Left colon (tissue), 2 donors: ENCODE results near the gene PEPD. TPM values are rescaled to one million over a fixed set of nuclear protein-coding genes. Genes with fewer than 3 reads are reported as not detected.

Source experiments
- ATAC-seq: fragments of 200-7000 bp; cut with Tn5 transposase; one replicate; pipeline ENCODE4 v1.9.1; 2020; ENCODE audit warnings: mild to moderate bottlenecking, moderate library complexity
- DNase-seq, 2 donors: peaks; one replicate each; pipeline ENCODE4 v3.0.0-alpha.2; 2020
- intact Hi-C, 2 donors: fragments of 100-400 bp; cut with DNase I in 1 of 2; cut with micrococcal nuclease in 1 of 2; formaldehyde crosslinking; loops; one replicate each; pipeline versions ENCODE4 v1.11.2 to v1.14.0; 2022; cut with DNase I, micrococcal nuclease
- total RNA-seq, 2 donors: library from RNA; stranded (reverse); fragmentation: NEBNext Ultra II Directional; extraction: Animal tissue kit (Norgen Biotek cat#: 25700); gene quantifications; one replicate each; pipeline ENCODE4 v1.2.1, GENCODE V29; 2021
- donor health status: DM: no; HTN: no; CAD: no.
- donor health status: DM: yes; HTN: yes; CAD: no.

The PEPD gene
- total RNA-seq, 2 donors from 2014 or later = 35.7 to 86.1 TPM

DNA sequence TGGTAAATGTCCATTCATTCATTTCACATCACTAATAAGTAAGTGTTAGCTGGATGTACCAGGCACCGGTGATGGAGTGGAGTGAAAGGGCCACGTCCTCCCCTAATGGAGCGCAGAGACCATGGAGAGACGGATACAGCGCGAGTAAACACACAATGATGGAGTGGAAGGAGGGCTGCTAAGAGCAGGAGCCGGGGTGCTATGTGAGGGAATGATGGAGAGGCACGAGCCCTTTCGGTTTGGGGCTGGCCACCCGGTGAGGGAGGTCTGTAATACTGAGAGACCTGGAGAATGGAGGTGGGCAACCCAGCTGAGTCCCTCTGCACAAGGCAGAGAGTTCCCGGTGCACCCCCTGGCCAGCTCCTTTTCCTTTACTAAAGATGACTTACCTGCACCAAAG is 53.7 kb downstream of the PEPD start:
- DNase-seq = no peak
- intact Hi-C loops = no loop called here
- no peak for ATAC-seq

DNA sequence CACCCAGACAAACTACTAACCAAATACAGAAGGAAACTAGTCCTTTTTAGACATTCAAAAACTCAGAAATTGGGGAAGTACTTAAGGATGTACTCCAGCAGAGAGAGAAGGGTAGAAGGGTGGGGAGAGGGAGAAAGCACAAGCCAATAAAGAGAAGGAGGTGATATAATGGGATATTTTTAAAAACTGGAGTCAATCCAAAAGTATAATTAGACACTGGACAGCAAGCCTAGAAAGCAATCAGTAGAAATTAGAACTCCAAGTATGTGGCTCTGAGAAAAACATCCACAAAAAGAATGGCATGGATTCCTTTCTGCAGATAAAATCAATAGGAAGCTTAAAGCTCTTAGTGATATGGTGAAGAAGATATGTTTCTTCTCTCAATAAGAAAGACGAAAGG is 55.8 kb downstream of the PEPD start:
- ATAC-seq (no peak), DNase-seq (no peak)
- intact Hi-C loops = no loop called here

DNA sequence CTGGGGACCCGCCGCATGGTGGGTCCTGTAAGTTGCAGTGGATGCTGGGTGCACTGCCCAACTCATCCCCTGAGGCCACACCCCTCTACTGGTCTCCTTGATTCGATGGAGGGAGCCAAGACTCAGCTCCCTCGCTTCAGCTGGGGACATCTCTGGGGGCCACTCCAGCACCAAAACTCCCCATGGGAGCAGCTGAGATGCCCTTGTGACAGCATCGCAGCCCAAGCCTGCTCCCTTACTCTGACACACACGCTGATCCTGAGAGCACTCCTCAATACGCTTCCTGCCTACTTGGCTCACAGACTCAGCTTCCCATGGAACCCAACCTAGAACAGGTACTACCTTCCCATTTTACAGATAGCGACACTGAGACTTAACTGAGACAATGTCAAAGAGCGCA is 56.2 kb downstream of the PEPD start:
- DNase-seq = peak in 1 of 2 donors; percentile 4
- intact Hi-C loops = no loop called here
- no peak for ATAC-seq

DNA sequence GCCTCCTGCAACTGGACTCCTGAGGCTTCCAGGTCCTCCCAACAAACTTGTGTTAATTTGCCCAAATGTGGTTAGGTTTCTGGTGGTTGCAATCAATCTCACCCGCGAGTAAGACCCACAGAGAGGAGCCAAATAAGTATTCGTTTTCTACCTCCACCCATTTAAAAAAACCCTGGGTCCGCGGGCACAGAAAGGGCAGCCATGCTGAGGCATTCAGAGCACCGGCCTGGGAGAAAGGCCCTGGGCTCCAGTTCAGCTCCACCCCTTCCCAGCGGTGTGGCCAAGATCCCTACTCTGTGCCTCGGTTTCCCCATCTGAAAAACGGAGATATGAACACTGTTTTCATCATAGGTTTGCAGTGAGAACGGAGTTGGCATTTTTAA is 56.9 kb downstream of the PEPD start:
- intact Hi-C loops = no loop called here
- no peak for DNase-seq
- ATAC-seq = no peak

DNA sequence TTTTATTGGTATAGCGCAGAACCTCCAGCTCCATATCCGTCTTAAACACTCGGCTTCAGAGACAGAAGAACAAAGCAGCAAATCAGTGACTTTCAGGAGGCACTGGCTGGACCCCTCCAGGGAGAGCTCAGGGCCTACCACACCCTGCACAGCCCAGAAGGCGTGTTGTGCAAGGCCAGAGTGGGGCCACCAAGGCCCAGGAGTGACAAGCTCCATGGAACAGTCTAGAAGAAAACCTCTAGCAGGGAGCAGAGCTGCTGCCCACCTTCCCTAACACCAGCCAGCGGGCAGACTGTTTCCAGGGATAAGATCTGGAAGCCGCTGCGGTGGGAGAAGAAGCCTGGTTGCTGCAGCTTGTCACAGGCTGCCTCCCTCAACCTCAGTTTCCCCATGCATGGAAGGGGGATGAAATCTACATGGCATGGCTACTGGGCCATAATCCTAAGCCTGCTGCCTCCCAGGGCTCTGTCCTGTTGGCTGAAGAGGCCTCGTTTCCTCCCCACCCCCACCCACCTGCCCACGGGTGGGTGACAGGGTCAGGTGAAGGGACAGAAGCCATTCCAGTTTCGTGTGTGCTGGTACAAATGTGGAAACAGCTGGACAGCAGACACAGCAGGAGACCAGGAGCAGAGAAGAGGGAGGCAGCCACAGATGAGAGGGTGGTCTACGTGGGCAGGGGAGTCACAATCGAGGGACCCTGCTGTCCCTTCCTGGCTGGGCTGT is 57.4 kb downstream of the PEPD start:
- intact Hi-C loops = no loop called here
- no peak for ATAC-seq

DNA sequence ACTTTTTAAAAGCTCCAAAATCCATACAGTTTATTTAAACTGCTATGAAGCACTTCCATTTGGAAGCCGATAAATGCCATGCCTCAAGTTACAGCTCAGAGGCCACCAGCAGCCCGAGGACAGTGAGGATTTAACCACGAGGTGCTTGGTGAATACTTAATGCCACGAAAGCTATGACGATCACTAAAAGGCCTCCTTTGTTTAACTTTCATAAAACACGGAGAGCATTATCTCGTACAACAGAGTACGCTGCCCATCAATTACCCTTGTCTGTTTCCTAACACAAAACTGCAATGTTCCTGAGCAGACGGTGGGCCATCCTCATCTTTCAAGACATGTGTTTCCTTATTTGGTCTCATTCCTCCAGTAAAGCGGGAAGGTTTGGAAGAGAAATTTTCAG is 58.4 kb downstream of the PEPD start:
- ATAC-seq = no peak
- intact Hi-C loops = no loop called here
- DNase-seq = no peak

More for the DNA sequence above, 57.4 kb downstream of the PEPD start:
- DNase-seq = peak in 1 of 2 donors; percentile 14

DNA sequence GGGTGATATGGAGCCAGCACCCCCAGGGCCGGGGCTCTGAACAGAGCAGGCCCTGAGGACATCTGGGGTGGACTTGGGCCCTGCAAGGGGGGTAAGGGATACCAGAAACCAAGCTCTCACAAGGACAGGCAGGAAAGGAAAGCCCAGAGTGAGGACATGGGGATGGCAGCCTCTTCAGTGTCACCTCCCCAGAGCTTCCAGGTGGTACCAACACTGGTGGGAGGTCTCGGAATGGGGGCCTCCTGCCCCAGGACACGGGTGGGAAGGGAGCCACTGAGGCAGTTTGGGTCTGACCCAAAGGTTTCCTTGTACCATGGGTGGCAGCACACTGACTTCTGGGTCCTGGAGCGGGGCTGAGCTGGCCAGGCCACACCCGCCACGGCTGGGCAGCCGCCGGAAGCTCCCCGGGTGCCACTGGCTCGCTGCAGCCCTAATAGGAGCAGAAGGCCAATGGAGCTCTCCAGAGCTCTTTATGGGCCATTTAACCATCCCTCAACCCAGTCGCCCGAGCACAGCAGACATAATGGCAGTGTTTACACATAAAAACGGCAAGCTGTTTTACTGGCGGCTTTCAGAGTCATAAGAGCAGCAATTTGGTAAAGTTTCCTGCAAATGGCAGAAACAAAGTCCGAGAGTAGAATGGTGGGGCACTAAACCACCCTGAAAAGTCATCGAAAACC is 59.3 kb downstream of the PEPD start:
- DNase-seq = peak in 1 of 2 donors; percentile 10
- intact Hi-C loops = no loop called here
- ATAC-seq = peak; percentile 32

DNA sequence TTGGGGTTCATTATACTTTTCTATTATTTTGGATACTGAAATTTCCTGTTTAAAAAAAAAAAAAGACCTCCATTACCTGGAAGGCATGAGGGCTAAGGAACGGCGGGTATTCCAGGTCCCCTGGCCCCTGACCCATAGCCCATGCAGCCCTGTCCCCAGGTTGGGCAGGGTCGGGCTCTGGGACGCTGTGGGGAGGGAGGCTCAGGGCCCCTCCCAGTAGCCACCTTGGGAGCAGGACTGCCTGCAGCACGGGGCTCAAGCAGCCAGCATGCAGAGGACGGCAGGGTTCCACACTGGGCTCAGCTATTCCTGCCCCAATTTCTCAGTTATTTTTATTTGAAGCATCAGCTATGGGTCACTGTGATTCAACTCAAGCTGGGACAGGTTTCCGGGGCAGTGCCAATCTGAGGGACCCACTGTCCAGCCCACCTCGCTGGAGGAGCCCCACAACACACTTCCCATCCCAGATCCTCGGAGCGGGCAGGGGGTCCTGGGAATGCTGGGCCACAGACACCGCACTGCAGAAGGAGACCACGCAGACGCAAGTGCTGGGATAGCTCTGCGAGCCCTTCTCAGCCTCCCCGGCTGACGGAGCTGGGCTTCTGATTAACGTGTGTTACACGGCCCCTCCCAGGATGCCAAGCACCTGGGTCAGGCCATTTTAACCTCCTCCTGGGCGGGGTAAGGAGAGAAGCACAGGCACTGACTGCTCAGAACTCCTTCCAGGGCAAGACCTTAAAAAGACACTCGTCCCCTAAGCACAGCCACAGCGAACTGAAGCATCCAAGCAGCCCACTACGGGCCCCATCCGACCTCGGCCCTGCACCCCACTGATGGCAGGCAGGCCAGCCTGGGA is 60.1 kb downstream of the PEPD start:
- DNase-seq = no peak
- no peak for ATAC-seq
- intact Hi-C loops = no loop called here

DNA sequence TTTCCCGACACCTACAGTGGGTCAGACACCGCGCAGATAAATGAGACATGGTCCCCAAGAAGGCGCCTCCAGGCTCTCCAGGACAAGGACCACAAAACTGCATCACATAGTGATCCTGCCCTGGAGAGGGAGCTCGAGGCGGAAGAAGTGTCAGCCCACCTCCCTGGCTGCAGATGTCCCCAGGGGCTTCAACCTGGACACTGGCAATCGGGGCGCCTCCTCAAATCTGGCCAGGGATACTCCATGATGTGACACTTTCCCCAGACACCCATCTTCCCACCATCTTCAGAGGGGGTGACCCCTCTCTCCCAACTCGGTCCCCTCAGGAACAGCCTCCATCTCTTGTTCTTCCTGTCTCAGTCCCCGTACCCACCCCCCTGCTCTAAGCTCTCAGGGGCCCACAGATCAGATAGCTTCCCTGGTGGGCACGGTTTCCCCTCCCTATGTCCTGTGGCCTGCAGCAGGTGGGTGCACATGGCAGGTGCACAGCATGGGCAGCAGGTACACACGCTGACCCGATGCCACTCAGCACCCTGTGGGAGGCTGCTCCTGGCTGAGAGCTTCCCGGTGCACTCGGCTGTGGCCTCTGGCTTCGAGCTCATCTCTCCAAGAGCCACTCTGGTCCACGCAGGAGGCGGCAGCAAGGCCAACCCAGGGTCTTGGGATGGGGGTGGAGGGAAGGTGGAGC is 61.2 kb downstream of the PEPD start:
- ATAC-seq (no peak), DNase-seq (peak in 1 of 2 donors; percentile 12)
- intact Hi-C loops = no loop called here

DNA sequence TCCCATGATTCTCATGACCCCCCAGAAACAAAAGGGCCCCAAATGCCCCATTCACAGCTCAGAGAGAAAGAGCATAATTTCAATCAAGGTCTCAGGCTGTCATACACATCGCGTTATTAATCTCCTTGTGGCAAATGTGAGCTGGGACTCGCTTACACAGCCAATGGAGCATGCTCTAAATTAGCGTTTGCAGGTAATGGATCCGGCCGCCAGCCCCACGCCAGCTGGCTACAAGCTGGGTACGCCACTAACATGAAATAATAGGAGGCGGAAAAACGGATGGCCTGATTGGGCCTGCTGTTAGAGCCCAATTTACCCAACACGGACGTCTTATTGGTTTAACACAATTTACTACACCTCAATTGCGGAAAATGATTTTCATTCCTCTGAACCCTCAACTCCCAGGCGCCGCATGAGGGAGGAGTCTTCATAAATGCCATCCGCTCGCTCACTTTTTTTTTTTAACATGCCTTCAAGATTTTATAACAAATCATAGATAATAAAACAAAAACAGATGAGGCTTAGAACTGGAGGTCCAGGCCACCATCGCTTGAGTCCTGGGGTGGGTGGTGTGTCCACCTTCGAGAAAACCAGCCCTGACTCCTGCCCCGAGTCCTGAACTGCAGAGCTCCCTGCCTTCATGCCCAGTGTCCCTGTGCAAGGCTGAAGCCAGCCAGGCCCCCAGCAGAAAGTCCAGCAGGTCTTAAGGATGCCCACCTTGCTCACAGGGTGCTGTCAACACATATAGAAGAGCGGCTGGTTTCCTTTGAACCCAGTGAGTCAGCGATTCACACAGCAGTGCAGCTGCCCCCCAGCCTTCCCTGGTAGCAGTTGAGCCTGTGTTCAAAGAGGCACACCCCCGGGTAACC is 62.1 kb downstream of the PEPD start:
- intact Hi-C loops = no loop called here
- ATAC-seq = no peak
- DNase-seq = peak in 1 of 2 donors; percentile 11

DNA sequence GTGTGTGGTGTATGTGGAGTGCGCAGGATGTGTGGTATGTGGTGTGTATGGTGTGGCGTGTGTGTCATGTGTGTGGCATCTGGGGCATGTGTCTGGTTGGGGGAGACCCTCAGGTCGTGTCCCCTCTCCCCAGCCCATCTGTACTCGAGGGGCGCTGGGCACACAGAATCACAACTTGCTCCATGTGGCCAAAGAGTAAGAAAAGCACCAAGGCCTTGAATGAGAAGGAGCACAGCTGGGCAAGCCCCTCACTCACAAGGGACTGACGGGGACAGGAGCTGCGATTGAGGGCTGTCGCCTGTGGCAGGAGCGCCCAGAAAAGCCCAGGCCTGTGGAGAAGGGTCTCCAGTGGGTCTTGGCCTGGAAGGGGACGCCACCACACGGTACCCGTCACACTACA is 62.8 kb downstream of the PEPD start:
- ATAC-seq (no peak), DNase-seq (peak in 1 of 2 donors; percentile 9)
- intact Hi-C loops = no loop called here

DNA sequence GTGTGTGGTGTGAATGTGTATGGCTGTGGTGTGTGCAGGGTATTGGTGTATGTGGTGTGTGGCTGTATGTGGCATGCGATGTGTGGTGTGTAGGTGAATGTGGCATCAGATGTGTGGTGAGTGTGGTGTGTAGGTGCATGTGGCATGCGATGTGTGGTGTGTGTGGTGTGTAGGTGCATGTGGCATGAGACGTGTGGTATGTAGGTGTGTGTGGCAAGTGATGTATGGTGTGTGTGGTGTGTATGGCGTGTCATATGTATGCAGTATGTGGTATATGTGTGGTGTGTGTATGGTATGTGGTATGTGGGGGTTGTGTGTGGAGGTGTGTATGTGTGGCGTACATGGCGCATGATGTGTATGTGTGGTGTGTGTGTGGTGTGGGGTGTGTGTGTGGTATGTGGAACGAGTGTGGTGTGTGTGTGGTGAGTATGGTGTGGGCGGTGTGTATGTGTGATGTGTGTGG is 63.4 kb downstream of the PEPD start:
- DNase-seq = peak in 1 of 2 donors; percentile 7
- no peak for ATAC-seq
- intact Hi-C loops = no loop called here

DNA sequence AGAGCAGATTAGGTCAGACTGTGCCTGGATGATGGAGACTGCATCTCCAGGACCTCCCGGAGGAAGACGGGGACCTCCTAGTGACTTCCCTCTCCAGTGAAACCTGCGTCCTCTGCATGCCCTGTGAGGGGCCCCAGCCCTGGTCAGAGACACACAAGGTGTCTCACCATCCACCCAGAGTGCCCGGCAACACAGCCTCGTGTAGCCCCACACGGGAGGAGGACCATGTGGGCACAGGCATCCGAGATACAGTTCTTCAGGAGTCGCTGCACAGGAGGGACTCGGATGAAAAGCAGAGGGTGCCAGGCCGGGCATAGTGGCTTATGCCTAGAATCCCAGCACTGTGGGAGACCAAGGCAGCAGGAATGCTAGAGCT is 64.8 kb downstream of the PEPD start:
- ATAC-seq (no peak), DNase-seq (peak in 1 of 2 donors; percentile 12)
- intact Hi-C loops = no loop called here

DNA sequence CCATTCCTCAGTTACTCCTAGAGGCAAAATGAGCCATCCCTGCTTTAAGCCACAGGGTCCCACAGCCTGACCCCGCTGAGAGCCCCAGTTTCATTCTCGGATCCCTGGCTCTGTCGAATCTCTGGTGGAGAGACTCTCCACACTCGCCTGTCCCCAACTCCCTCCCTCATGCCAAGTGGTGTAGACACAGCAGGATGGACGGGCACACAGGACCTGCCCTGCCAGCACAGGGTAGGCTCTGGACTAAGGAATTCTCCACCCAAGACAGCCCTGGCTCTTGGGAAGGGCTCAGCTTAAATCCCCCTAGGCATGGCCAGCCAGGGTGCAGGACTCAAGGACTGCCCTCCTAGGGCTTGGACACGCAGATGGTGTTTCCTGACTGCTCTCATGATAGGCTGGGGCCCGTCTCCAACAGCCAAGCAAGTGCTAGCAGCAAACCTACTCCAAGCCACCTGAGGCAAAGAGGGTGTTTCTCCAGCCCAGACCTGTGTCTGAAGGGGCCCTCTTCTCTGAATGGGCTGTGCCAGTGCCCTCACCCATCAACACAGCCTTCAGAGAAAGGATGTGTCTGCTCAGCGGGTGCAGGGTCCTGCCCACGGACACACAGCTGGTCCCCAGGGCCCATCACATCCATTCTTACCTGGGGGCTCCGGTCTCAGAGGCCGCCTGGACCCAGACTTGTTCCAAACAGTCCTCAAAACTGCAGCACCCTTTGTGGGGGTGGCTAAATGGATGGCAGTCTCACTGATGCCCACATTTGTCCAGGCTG is 65.3 kb downstream of the PEPD start:
- DNase-seq (peak in 1 of 2 donors; percentile 4), ATAC-seq (no peak)
- intact Hi-C loops = no loop called here

DNA sequence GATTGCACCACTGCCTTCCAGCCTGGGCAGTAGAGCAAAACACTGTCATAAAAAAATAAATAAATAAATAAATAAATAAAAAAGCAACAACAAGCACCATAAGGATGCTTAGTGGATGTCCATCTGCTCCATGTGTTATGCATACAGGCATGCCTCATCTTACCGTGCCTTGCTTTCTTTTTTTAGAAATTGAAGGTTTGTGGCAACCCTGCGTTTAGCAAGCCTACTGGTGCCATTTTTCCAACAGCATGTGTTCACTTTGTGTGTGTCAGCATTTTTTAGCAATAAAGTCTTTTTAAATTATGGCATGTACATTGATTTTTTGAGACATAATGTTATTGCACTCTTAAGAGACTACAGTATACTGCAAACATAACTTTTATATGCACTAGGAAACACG is 68.3 kb downstream of the PEPD start:
- ATAC-seq (no peak), DNase-seq (no peak)
- intact Hi-C loops = no loop called here

DNA sequence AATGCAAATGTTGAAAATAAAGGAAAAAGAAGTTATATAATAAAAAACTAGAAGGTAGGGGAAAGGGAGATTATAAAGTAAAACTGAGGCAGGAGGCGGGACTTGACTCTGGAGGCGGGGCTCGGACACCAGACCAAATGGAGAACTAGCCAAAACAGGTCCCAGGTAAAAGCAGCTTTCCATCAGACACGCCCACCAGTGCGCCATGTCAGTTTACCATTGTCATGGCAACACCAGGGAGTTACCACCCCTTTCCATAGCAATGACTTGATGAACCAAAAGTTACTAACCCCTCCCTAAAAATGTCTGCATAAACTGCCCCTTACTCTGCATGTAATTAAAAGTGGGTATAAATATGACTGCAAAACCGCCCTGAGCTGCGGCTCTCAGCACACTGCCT is 70.9 kb downstream of the PEPD start:
- intact Hi-C loops = no loop called here
- peak in 1 of 2 donors; percentile 4 for DNase-seq

DNA sequence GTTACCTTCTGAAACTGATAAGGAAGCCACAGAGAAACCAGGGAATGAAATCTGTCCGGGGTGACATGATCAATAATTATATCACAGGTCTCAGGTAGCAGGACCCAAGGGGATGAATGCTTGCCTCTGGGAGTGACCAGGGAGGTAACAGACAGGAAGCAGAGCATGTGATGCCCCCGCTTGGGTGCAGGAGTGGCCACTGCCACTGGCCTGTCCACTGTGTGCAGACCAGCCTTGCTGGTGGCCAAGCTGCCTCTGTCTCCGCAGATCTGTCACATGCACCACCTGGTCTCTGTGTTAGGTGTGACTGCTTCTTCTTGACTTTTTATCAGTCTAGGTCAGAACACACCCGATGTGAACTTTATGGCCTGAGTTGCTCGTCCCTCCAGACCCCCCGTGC is 71.8 kb downstream of the PEPD start:
- ATAC-seq (no peak), DNase-seq (peak in 1 of 2 donors; percentile 5)
- intact Hi-C loops = no loop called here

More for the DNA sequence above, 70.9 kb downstream of the PEPD start:
- ATAC-seq = no peak

DNA sequence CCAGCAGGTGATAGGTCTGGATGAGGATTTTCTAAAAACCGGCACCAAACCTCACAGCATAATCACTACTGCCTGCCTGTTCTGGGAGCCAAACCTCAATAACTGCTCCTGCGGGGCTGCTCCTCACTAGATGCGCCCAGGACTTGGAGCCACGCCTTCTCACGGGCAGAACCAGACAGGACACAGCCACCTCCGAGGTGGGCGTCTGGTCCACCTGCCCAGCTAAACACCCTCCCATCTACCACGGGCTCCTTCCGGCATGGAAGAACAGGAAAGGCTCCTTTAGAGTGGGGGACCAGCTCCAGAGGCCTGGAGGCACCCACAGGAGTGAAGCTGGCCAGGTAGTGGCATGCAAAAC is 73.5 kb downstream of the PEPD start:
- DNase-seq (no peak), ATAC-seq (no peak)
- intact Hi-C loops = no loop called here
